Skeletal muscle cell (primary cell): ENCODE measurements around the gene U2AF1L4.
"Not testable (repeated sequence)": the region's sequence is repeated elsewhere in the genome, so short reads cannot be mapped to it uniquely, and the experiment has no call there.

Experiments
- DNase-seq: peaks from one replicate; pipeline ENCODE4 v3.0.0-alpha.2; 2010; ENCODE audit warnings: low read depth
- H3K4me3 ChIP-seq: 2 replicates; pipeline ENCODE4 v1.5.1; 2011; ENCODE audit warnings: low read depth, mild to moderate bottlenecking, control low read depth, low read length, moderate library complexity

U2AF1L4 gene

DNA sequence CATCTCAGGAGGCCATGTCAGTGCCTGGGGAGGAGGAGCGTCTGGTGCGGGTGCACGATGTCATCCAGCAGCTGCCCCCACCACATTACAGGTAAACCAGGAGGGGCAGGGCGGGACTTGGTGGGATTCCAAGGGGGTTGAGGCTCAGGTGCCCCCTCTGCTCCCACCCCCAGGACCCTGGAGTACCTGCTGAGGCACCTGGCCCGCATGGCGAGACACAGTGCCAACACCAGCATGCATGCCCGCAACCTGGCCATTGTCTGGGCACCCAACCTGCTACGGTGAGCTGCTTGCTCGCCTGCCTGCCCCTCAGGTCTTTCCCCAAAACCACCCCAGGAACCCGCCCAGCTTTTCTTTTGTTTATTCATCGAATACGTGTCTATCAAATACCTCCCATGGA, 37.4 kb upstream of the U2AF1L4 start:
- no peak for DNase-seq
- H3K4me3 ChIP-seq = no peak overlapping the region

GRCh38 chr19:35781650-35782049, 36.4 kb upstream of the U2AF1L4 start:
- H3K4me3 ChIP-seq = no peak overlapping the region
- DNase-seq = no peak

DNA sequence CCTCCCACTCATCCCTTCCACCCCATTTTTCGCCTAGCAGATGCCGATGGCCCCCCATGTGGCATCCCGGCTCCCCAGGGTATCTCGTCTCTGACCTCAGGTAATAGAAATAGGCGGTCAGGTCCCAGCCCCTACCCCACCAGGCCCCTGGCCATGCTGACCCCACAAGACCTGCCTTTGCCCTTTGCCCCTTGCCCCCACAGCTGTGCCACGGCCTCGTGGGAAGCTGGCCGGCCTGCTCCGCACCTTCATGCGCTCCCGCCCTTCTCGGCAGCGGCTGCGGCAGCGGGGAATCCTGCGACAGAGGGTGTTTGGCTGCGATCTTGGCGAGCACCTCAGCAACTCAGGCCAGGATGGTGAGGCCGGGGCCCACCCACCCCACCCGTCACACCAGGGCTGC, 35.5 kb upstream of the U2AF1L4 start:
- H3K4me3 ChIP-seq = no peak overlapping the region
- no peak for DNase-seq

DNA sequence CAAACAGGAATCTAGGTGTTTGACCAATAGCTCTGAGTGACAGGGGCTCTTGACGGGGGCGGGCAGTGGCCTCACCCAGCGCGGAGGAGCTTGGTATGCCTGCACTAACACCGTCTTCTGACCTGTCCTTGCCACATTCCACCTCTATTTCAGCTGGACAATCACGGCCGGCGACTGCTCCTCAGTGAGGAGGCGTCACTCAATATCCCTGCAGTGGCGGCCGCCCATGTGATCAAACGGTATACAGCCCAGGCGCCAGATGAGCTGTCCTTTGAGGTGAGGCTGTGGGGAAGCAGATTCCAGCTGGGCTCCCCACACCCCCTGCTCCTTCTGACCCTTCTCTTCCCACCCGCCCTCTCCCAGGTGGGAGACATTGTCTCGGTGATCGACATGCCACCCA, 34.8 kb upstream of the U2AF1L4 start:
- no peak overlapping the region for H3K4me3 ChIP-seq
- DNase-seq = no peak

DNA sequence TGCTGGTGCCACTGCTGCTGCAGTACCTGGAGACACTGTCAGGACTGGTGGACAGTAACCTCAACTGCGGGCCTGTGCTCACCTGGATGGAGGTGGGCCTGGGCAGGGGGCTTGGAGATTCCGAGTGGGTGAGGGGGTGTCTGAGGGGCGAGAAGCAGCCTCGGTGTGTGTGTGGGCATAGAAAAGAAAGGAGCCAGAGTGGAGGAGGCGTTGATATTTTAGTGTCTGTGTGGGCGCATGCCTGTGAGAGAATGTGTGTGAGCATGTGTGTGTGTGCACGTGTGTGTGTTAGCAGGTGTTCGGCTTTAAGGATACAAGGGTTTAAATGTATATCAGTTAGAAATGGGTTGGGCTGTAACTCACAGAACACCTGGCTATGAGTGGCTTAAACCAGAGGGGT, 33.8 kb upstream of the U2AF1L4 start:
- DNase-seq = no peak
- H3K4me3 ChIP-seq = no peak overlapping the region

GRCh38 chr19:35777961-35778360, 32.7 kb upstream of the U2AF1L4 start:
- DNase-seq = no peak
- H3K4me3 ChIP-seq = no peak overlapping the region

GRCh38 chr19:35777086-35777841, 32.0 kb upstream of the U2AF1L4 start:
- H3K4me3 ChIP-seq = no peak overlapping the region
- no peak for DNase-seq

DNA sequence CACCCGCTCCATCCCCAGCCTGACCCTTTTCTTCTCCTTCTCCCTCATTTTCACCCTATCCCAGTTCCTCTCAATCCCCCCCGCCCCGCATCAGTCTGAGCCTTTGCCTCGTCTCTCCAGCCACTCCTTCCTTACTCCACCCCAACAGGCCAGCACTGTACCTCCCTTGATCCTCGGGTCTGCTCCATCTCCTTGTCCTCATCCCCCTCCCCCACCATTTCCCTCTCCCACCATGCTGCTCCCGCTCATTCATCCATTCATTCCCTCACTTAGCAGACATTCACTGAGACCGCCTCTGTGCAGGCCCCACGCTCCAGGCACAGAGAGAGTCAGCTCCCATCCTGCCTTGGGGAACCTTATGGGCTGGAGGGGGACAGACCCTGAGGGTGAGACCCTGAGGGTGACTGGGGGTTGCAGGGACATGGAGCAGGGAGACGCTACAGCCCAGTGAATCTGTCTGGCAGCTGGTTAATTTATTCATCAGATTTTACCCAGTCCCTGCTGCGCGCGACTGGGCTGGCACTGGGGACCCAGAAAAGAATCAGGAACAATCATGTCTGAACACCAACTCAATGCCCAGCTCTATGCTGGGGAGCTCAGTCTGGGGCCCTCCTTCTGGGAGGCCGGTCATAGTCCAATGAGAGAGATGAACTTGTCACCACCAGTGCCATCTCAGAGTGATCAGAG, 31.0 kb upstream of the U2AF1L4 start:
- no peak for DNase-seq
- H3K4me3 ChIP-seq = peak overlapping the region; percentile 69

- peak; percentile 81 for DNase-seq
- H3K4me3 ChIP-seq = peak within 1 kb of the TSS; percentile 69
Observed at GRCh38 chr19:35775298-35776101, 30.3 kb upstream of the U2AF1L4 start, which contains the start of gene ARHGAP33. TSS of gene ARHGAP33 (plus strand) at chr19:35775564. CDS start at chr19:35775659, 95 bp downstream.

DNA sequence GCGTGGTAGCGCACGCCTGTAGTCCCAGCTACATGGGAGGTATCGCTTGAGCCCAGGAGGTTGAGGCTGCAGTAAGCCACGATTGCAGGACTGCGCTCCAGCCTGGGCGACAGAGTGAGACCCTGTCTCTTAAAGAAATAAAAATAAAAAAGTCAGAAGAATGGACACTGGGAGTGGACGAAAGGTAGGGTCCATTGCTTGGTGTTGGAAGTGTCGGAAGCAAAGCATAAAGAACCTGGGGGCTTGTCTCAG, 29.8 kb upstream of the U2AF1L4 start:
- no peak for DNase-seq
- H3K4me3 ChIP-seq = peak overlapping the region; percentile 40

GRCh38 chr19:35774274-35775045, 29.2 kb upstream of the U2AF1L4 start:
- no peak for DNase-seq
- peak overlapping the region; percentile 40 for H3K4me3 ChIP-seq

DNA sequence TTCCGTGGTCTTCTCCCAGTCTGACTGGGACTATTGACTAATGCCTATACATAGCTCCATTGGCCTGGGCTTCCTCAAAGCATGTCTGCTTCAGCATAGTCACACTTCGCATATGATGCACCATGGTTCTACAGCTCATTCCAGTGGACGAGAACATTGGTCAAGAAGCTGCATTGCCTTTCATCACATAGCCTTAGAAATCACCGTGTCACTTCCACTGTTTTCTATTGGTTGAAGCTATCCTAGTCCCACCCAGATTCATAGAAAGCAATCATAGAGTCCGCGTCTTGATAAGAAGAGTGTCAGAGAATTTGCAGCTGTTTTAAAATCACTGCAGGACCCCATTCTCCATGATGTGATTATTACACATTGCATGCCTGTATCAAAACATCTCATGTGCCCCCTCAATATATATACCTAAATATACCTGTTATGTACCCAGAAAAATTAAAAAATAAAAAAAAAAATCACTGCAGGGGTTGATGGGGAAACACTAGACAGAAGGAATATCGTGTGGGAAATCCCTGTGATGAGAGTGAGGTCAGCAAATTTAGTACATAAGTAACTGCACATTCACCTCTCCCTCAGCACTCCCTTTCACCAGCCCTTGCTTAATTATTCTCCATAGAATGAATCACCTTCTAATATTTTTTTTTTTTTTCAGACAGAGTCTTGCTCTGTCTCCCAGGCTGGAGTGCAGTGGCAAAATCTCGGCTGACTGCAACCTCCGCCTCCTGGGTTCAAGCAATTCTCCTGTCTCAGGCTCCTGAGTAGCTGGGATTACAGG, 28.0 kb upstream of the U2AF1L4 start:
- DNase-seq = no peak
- no peak overlapping the region for H3K4me3 ChIP-seq

DNA sequence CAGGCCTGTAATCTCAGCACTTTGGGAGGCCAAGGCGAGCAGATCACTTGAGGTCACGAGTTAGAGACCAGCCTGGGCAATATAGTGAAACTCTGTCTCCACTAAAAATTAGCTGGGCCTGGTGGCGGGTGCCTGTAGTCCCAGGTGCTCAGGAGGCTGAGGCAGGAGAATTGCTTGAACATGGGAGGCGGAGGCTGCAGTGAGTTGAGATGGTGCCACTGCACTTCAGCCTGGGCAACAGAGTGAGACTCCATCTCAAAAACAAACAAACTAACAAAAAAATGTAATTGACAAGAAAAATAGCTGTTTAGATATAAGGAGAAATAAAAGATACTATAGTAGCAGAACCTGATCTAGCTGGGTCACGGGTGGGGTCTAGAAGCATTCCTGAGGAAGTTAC, 27.1 kb upstream of the U2AF1L4 start:
- H3K4me3 ChIP-seq, DNase-seq: not testable (repeated sequence)

DNA sequence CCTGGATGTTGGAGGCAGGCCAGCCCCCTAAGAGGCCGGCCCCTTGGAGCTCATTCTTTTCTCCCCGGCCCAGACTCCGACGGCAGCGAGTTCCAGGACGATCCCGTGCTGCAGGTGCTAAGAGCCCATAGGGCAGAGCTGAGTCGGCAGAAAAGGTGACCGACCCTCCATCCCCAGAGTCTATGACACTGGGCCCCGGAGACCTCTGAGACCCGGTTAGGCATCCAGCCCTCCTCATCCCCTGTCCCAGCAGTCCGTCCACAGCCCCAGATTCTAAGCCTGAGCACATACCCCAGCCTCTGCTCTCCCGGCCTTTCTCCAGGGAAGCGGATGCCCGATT, 22.8 kb upstream of the U2AF1L4 start:
- H3K4me3 ChIP-seq = no peak overlapping the region
- no peak for DNase-seq

DNA sequence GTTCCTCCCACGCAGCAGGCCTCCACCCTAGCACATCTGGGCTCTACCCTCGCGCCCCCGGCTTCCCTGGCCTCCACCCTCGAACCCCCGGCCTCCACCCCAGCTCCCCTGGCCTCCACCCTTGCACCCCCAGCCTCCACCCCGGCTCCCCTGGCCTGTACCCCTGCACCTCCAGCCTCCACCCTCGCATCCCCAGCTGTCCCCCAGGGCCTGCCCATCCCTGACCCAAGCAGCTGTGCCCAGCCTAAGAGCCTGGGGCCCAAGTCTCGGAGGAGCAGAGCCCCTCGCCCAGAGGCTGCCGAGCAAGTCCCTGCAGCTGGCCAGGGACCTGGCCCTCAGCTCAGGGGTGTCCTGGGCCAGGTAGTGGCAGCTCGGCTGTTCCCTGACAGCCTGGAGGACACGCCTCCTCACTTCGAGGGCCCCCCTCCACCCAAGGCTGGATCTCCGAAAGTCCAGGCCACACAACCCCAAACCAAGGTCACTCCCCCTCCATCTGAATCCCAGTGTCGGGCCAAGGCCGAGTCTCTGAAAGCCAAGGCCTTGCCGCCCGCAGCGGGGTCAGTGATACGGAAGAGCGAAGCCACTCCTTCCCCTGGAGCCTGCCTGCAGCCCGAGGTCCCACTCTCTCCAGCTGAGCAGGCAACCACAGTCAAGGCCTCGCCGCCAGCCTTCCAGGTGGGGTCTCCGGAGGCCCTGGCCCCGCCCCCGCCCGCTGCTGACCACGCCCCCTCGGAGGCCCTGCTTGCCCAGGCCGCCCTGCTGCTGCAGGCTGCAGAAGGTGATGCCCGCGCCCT, 22.3 kb upstream of the U2AF1L4 start:
- DNase-seq = no peak
- no peak overlapping the region for H3K4me3 ChIP-seq

DNA sequence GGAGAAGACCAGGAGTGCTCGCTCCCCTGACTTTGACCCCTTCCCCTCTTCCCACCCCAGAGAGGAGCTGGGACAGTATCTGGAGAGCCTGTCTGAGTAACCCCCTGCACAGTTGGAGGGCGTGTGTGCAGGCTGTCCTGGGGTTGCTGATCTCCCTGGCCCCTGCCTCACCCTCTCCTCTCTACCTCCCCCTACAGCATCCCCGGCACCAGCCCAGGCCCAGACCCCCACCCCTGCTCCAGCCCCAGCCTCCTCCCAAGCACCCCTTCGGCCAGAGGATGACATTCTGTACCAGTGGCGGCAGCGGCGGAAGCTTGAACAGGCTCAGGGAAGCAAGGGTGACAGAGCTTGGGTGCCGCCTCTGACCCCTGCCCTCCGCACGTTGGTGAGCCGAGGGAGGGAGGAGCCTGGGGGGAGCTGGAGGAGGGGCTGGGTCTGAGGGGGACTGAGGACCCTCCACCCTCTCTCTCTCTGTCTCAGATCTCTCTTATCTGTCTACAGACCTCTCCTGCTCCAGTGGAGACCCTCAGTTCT, 21.4 kb upstream of the U2AF1L4 start:
- DNase-seq = no peak
- H3K4me3 ChIP-seq = no peak overlapping the region

DNA sequence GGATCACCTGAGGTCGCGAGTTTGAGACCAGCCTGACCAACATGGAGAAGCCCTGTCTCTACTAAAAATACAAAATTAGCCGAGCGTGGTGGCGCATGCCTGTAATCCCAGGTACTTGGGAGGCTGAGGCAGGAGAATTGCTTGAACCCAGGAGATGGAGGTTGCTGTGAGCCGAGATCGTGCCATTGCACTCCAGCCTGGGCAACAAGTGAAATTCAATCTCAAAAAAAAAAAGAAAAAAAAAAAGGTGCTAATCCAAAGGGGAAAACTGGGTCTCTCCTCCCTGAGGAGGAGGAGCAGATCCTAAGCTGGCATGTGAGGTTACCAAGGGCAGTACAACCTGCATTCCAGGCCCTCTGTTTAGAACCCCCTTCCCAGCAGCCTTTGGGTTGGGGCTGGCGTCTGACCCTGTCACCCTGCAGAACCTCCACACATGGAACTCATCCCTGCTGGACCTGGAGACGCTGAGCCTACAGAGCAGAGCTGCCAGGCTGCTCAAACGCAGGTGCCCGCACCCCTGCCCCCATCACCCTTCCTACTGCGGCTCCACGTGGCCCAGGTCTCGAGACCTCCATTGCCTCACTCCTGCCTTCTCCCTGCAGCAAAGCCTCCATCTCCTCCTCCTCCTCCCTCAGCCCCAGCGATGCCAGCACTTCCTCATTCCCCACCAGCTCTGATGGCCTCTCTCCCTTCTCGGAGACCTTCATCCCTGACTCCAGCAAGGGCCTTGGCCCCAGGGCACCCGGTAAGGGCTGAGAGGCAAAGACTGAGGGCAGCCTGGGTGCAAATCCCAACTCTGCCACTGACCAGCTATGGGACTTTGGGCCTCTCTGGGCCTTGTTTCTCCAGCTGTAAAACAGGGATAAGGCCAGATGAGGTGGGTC, 19.5 kb upstream of the U2AF1L4 start:
- no peak overlapping the region for H3K4me3 ChIP-seq
- no peak for DNase-seq
